PC-3 (cell line): ENCODE results near the gene ATOH8. TPM values are rescaled to one million over a fixed set of nuclear protein-coding genes. Genes with fewer than 3 reads are reported as not detected.

ENCODE experiments used
- ATAC-seq: fragments of 200-7000 bp; cut with Tn5 transposase; 2 replicates; pipeline ENCODE4 v1.9.1; 2020; ENCODE audit warnings: mild to moderate bottlenecking, moderate library complexity
- BruUV-seq: library from RNA; stranded (reverse); fragments of 400-500 nt; replicated peaks from 2 replicates; lab custom pipeline; 2021; lab: Mats Ljungman, UMichigan
- CTCF ChIA-PET: fragments of 300-600 bp; sonication (Branson Sonifier 250); formaldehyde crosslinking; loops from one replicate; lab custom pipeline; 2022; ENCODE audit warnings: antibody characterized with exemption; lab: Charles Lee
- POLR2A ChIA-PET: fragments of 300-600 bp; sonication (Branson Sonifier 250); formaldehyde crosslinking; loops from one replicate; lab custom pipeline; 2022; ENCODE audit warnings: antibody characterized with exemption; ENCODE audit not compliant: unreplicated experiment; lab: Charles Lee
- DNase-seq: peaks from one replicate; pipeline ENCODE4 v3.0.0-alpha.2; 2015
- H2AFZ ChIP-seq: fragments of 300-600 bp; sonication (generic); 2 replicates; pipeline ENCODE4 v1.6.0; 2016; ENCODE audit warnings: antibody characterized with exemption, low read length
- H3F3A ChIP-seq: fragments of 300-600 bp; sonication (generic); one replicate; pipeline ENCODE4 v1.6.0; 2017; ENCODE audit warnings: antibody characterized with exemption, low read length, control low read depth, mild to moderate bottlenecking; ENCODE audit not compliant: unreplicated experiment
- H3K27ac ChIP-seq: fragments of 300-600 bp; sonication (generic); 2 replicates; pipeline ENCODE4 v1.5.1; 2016; ENCODE audit warnings: mild to moderate bottlenecking, low read length
- H3K27me3 ChIP-seq: fragments of 300-600 bp; sonication (generic); 2 replicates; pipeline ENCODE4 v1.6.1; 2016; ENCODE audit warnings: low read length, mixed read lengths
- H3K36me3 ChIP-seq: fragments of 300-600 bp; sonication (generic); 2 replicates; pipeline ENCODE4 v1.6.1; 2016; ENCODE audit warnings: low read depth, mixed run types, low read length, mixed read lengths
- H3K4me1 ChIP-seq: fragments of 300-600 bp; sonication (generic); 2 replicates; pipeline ENCODE4 v1.5.1; 2016; ENCODE audit warnings: low read length; ENCODE audit not compliant: insufficient read depth
- H3K4me2 ChIP-seq: fragments of 300-600 bp; sonication (generic); 2 replicates; pipeline ENCODE4 v1.6.0; 2016; ENCODE audit warnings: low read length
- H3K4me3 ChIP-seq: fragments of 300-600 bp; sonication (generic); 2 replicates; pipeline ENCODE4 v1.5.1; 2016; ENCODE audit warnings: mild to moderate bottlenecking, low read length, mixed read lengths
- H3K79me2 ChIP-seq: fragments of 300-600 bp; sonication (generic); 2 replicates; pipeline ENCODE4 v1.6.1; 2017; ENCODE audit warnings: low read length, mixed read lengths
- H3K9ac ChIP-seq: fragments of 300-600 bp; sonication (generic); 2 replicates; pipeline ENCODE4 v1.6.0; 2016; ENCODE audit warnings: mild to moderate bottlenecking, low read length
- H3K9me2 ChIP-seq: fragments of 300-600 bp; sonication (generic); replicated peaks from 2 replicates; pipeline ENCODE4 v1.6.1; 2016; ENCODE audit warnings: mixed run types, low read length, mixed read lengths
- H3K9me3 ChIP-seq: fragments of 300-600 bp; sonication (generic); 2 replicates; pipeline ENCODE4 v1.6.1; 2016; ENCODE audit warnings: low read length, mixed read lengths
- H4K20me1 ChIP-seq: fragments of 300-600 bp; sonication (generic); 2 replicates; pipeline ENCODE4 v1.6.1; 2016; ENCODE audit warnings: low read length, mixed read lengths
- EZH2 ChIP-seq: fragments of 300-600 bp; sonication (generic); IDR thresholded peaks from one replicate; pipeline ENCODE4 v1.6.1; 2017; ENCODE audit warnings: antibody characterized with exemption, mild to moderate bottlenecking, low read length; ENCODE audit not compliant: unreplicated experiment
- EZH2phosphoT487 ChIP-seq: fragments of 300-600 bp; sonication (generic); IDR thresholded peaks from 2 replicates; pipeline ENCODE4 v1.6.1; 2018; ENCODE audit warnings: mild to moderate bottlenecking, antibody characterized with exemption, low read length, borderline replicate concordance
- intact Hi-C: fragments of 100-400 bp; cut with micrococcal nuclease; formaldehyde crosslinking; loops from 2 replicates; pipeline ENCODE4 v1.9.0; 2023
- microRNA-seq: library from miRNA; unstranded; fragments of <30 nt; microRNA quantifications from one replicate; pipeline ENCODE4 v1.1.0, GENCODE V29; 2020; ENCODE audit not compliant: unreplicated experiment
- total RNA-seq: library from RNA; depleted of rRNA; stranded (reverse); fragments of >200 nt; gene quantifications from 2 replicates; pipeline ENCODE4 v1.2.3, GENCODE V29; 2014; rRNA removed
- TF ChIP-seq, protein P1 (sequence below): fragments of 300-600 bp; sonication (generic); conservative IDR thresholded peaks from 2 replicates; pipeline ENCODE4 v1.5.1; 2017; ENCODE audit warnings: antibody characterized with exemption, low read depth, mild to moderate bottlenecking, low read length

Gene ATOH8
- total RNA-seq, 1 experiment from 2014 or later: 0.04 TPM

DNA sequence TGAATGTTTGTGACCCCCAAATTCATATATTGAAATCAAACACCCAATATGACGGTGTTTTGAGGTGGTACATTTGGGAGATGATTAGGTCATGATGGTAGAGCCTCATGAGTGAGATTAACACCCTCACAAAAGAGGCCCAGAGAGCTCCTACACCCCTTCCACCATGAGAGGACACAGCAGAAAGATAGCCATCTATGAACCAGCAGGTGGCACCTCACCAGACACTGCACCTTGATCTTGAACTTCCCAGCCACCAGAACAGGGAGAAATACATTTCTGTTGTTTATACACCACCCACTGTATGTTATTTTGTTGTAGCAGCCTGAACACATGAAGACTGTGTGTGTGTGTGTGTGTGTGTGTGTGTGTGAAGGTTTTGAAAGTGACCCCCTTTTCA is 76.9 kb downstream of the ATOH8 start:
- Histone ChIP-seq H4K20me1 (no peaks in the 10 kb centered on the region), H3K79me2 (no peaks in the 10 kb centered on the region), H3K4me3 (no peak overlapping the region), H3K9me3 (no peaks in the 10 kb centered on the region), H3K27ac (no peak overlapping the region), H3K4me1 (no peaks in the 10 kb centered on the region), H2AFZ (no peak overlapping the region), H3F3A (no peaks in the 10 kb centered on the region), H3K27me3 (no peaks in the 10 kb centered on the region), H3K9me2 (no peaks in the 10 kb centered on the region), H3K4me2 (no peak overlapping the region), H3K36me3 (no peaks in the 10 kb centered on the region), H3K9ac (no peak overlapping the region)
- DNase-seq (no peak), ATAC-seq (no peak)
- no TSS peak for BruUV-seq
- CTCF ChIA-PET: no interaction called here
- intact Hi-C loops: no loop called here
- TF ChIP-seq EZH2phosphoT487: no peak
- no peak for TF ChIP-seq EZH2
- TF ChIP-seq, protein P1, sequence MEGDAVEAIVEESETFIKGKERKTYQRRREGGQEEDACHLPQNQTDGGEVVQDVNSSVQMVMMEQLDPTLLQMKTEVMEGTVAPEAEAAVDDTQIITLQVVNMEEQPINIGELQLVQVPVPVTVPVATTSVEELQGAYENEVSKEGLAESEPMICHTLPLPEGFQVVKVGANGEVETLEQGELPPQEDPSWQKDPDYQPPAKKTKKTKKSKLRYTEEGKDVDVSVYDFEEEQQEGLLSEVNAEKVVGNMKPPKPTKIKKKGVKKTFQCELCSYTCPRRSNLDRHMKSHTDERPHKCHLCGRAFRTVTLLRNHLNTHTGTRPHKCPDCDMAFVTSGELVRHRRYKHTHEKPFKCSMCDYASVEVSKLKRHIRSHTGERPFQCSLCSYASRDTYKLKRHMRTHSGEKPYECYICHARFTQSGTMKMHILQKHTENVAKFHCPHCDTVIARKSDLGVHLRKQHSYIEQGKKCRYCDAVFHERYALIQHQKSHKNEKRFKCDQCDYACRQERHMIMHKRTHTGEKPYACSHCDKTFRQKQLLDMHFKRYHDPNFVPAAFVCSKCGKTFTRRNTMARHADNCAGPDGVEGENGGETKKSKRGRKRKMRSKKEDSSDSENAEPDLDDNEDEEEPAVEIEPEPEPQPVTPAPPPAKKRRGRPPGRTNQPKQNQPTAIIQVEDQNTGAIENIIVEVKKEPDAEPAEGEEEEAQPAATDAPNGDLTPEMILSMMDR: peak; percentile 40
- POLR2A ChIA-PET: no interaction called here

DNA sequence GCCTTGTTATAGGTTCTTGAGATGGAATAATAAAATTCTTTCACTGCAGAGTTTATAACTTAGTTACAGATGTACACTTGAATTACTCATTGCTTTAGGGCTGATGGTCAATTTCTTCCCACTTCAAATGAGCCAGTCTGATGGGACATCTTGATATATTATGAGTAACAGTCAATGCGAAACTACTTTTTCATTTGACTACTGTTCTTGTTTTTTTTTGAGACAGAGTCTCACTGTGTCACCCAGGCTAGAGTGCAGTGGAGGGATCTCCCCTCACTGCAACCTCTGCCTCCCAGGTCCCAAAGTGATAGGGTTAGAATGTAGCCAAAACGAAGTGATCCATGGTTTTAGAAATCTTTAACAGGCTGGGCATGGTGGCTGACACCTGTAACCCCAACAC is 77.9 kb downstream of the ATOH8 start:
- POLR2A ChIA-PET: no interaction called here
- intact Hi-C loops: no loop called here
- Histone ChIP-seq H3K79me2 (no peaks in the 10 kb centered on the region), H3K36me3 (no peaks in the 10 kb centered on the region), H3K9me3 (no peaks in the 10 kb centered on the region), H3K27me3 (no peaks in the 10 kb centered on the region), H3K4me3 (no peak overlapping the region), H3F3A (no peaks in the 10 kb centered on the region), H3K9me2 (no peaks in the 10 kb centered on the region), H3K4me1 (no peaks in the 10 kb centered on the region), H4K20me1 (no peaks in the 10 kb centered on the region), H2AFZ (no peak overlapping the region), H3K4me2 (no peak overlapping the region), H3K27ac (no peak overlapping the region), H3K9ac (no peak overlapping the region)
- no peak for DNase-seq
- no peak for ATAC-seq
- CTCF ChIA-PET: no interaction called here
- TF ChIP-seq, protein P1: no peak
- no peak for TF ChIP-seq EZH2phosphoT487
- no peak for TF ChIP-seq EZH2
- BruUV-seq: no TSS peak

DNA sequence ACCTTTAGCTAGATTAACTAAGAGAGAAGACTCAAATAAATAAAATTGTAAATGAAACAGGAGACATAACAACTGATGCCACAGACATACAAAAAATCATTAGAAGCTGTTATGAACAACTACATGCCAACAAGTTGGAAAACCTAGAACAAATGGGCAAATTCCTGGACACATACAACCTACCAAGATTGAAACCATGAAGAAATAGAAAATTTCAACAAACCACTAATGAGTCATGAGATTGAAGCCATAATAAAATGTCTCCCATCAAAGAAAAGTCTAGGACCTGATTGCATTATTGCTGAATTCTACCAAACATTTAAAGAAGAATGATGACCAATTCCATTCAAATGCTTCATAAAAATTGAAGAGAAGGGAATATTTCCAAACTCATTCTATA is 80.7 kb downstream of the ATOH8 start:
- CTCF ChIA-PET: no interaction called here
- no peaks in the 10 kb centered on the region for H3K27me3 ChIP-seq

More for the DNA sequence above, 80.7 kb downstream of the ATOH8 start:
- H3K9me3 ChIP-seq: no peaks in the 10 kb centered on the region
- no TSS peak for BruUV-seq
- no peaks in the 10 kb centered on the region for H3F3A ChIP-seq
- TF ChIP-seq EZH2phosphoT487 (no peak), EZH2 (no peak)
- TF ChIP-seq, protein P1: no peak
- H3K9me2 ChIP-seq: no peaks in the 10 kb centered on the region
- H3K9ac ChIP-seq: no peak overlapping the region
- POLR2A ChIA-PET: no interaction called here
- H2AFZ ChIP-seq: no peak overlapping the region
- no peaks in the 10 kb centered on the region for H3K36me3 ChIP-seq
- no peaks in the 10 kb centered on the region for H3K79me2 ChIP-seq
- intact Hi-C loops: no loop called here
- no peak overlapping the region for H3K27ac ChIP-seq
- H3K4me2 ChIP-seq: no peak overlapping the region
- DNase-seq (no peak), ATAC-seq (no peak)
- no peaks in the 10 kb centered on the region for H3K4me1 ChIP-seq
- no peak overlapping the region for H3K4me3 ChIP-seq
- no peaks in the 10 kb centered on the region for H4K20me1 ChIP-seq

Small RNA genes lying within 50 kb of the gene (microRNA-seq; reads per million reads assigned to microRNA genes)
- gene MIR6071: not detected

Other genes starting within 250 kb of the ATOH8 start
- 304 and 309 TPM in 2 replicates for gene MAT2A, start 214.8 kb upstream of the ATOH8 start, total RNA-seq
- 34.8 and 46.7 TPM in 2 replicates for gene GGCX, start 192.5 kb upstream of the ATOH8 start, total RNA-seq
- gene VAMP8, start 176.4 kb upstream of the ATOH8 start, total RNA-seq: 141 and 142 TPM in 2 replicates
- 0.40 TPM in 1 of 2 replicates, not detected in the other for gene VAMP5, start 169.6 kb upstream of the ATOH8 start, total RNA-seq
- 170 and 225 TPM in 2 replicates for gene RNF181, start 158.2 kb upstream of the ATOH8 start, total RNA-seq
- gene TMEM150A, start 151.3 kb upstream of the ATOH8 start, total RNA-seq: 3.9 and 4.9 TPM in 2 replicates
- gene C2orf68, start 141.9 kb upstream of the ATOH8 start, total RNA-seq: 26.6 and 27.6 TPM in 2 replicates
- 179 and 278 TPM in 2 replicates for gene USP39, start 137.8 kb upstream of the ATOH8 start, total RNA-seq
- gene SFTPB, start 85.8 kb upstream of the ATOH8 start, total RNA-seq: not detected in 2 replicates
- not detected in 2 replicates for gene GNLY, start 59.6 kb upstream of the ATOH8 start, total RNA-seq
- 0.87 and 0.98 TPM in 2 replicates for gene ST3GAL5, start 135.0 kb downstream of the ATOH8 start, total RNA-seq